Activated gamma-delta T cell treated with anti-CD3 and anti-CD28 coated beads, Interleukin-2, amount 50 U/mL, for 16 hours (primary cell): ENCODE measurements around the gene SIGMAR1.
"Not testable (repeated sequence)": the region's sequence is repeated elsewhere in the genome, so short reads cannot be mapped to it uniquely, and the experiment has no call there.

Experiments
- DNase-seq: peaks from one replicate; pipeline ENCODE4 v3.0.0-alpha.2; 2020; ENCODE audit warnings: low read depth

The SIGMAR1 gene

GRCh38 chr9:34654323-34655051 is 16.9 kb upstream of the SIGMAR1 start:
- no peak for DNase-seq

DNA sequence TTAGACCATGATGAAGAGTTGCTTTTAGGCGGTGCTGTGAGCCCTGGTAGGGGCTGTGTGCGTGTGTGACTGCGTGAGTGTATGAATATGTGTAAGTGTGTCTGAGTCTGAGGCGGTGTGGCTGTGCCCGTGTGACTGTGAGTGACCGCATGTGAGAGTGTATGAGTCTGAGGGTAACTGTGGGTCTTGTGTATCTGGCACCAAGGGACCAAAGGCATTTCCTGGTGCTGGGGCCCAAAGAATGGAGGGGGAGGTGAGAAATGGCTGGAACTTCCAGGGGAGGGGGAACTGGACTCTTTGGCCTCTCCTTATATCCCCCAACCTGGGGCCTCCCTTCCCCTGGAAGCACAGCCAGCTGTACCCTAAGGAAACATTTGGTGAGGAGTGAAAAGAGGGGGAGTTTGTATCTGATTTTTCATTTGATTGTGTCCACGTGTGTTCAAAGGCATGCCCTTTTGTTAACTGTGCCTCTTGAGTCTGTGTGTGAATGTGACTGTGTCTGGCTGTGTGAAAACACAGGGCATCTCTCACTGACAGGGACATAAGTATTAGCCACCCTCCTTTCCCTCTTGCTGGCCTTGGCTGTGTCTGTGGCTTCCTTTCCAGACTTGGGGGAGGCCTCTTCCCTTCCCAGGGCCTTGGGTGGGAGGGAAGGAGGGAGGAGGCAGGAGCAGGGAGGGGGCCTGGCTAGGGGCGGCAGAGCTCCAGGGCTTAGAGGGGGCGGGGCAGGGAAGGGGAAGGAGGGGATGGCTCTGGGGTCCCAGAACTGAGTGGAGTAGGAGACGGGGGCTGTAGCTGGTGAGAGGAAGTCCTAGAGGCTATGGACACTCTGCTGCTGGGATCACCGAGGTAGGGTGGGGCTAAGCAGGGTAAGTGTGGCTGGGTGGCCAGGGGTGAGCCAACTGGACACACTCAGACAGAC is 15.8 kb upstream of the SIGMAR1 start:
- no peak for DNase-seq

DNA sequence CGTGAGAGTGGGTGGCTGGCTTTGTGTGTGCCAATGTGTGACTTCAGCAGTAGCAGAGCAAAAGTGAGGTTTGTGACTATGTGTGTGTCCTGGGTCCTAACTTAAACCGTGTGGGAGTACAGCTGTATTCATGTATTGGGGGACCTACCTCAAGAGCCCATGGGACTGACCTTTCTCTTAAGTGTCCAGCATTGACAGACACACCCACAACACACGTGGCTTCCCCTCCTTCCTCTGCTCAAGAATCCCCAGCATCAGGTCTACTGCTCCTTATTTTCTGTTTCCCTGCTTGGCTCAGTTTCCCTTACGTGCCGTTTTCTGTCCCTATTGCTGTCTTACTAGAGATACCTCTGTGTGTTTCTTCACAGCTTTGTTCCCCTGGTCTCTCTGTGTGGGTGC is 15.0 kb upstream of the SIGMAR1 start:
- no peak for DNase-seq

DNA sequence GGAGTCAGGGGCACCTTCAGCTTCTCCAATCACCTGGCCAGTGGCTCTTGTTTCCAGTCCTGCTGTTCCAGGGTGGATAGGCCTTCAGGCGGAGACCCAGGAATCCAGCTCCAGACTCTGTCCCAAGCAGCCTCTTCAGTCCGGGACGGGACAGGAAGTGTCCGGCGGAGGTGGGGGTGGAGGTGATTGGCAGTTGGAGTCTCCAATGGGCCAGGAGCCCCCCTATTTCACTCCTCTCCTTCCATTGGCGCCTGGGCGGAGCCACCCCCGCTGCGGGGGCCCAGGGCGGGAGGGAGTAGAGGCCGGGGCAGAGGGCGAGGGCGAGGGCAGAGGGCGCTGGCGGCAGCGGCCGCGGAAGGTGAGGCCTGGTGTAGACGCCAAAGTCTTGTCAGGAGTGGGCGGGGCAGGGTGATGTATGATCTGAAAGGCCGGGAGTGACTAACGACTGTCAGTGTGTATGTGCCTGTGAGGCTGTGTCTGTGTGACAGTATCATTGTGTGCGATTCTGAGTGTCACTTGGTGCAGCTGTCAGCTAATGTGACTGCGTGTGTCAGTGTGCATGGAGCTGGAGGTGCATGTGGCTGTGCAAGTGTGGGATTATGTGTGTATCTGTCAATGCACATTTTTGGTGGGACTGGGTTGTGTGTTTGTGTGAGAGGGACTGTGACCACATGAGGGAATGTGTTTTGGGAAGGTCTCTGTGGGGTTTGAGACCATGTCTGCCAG is 14.5 kb upstream of the SIGMAR1 start, which contains the start of gene IL11RA:
TSS of gene IL11RA (plus strand) at position 310 of the 726 bp plus-strand sequence. CDS start 3,033 bp downstream, outside the sequence.
- no peak for DNase-seq

- DNase-seq: no peak
These were observed 13.7 kb upstream of the SIGMAR1 start for GRCh38 chr9:34651321-34651720.

GRCh38 chr9:34650816-34651215 is 13.2 kb upstream of the SIGMAR1 start:
- no peak for DNase-seq

DNA sequence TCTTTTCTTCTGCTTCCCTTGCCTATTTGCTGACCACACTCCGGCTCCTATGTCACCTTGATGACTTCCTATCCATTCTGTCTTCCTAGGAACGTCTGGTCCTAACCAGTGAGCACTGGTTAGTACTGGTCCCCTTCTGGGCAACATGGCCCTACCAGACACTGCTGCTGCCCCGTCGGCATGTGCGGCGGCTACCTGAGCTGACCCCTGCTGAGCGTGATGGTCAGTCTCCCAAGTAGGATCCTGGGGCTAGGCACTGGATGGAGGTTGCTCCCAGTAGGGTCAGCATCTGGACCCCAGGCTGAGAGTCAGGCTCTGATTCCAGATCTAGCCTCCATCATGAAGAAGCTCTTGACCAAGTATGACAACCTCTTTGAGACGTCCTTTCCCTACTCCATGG is 11.1 kb upstream of the SIGMAR1 start:
- no peak for DNase-seq

DNA sequence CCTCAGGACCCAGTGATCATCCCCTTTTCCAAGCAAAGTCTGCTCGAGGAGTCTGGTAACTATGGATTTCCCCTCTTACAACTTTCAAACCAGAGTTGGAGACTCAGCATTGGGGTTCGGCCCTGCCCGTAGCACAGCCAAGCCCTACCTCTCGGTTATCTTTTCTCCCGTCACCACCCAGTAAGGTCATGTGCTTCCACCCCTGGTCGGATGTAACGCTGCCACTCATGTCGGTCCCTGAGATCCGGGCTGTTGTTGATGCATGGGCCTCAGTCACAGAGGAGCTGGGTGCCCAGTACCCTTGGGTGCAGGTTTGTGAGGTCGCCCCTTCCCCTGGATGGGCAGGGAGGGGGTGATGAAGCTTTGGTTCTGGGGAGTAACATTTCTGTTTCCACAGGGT is 10.1 kb upstream of the SIGMAR1 start:
- DNase-seq: no peak

- no peak for DNase-seq
These were observed 9.5 kb upstream of the SIGMAR1 start for GRCh38 chr9:34647084-34647403.

- peak; percentile 97 for DNase-seq
These were observed 8.9 kb upstream of the SIGMAR1 start, which contains the start of gene GALT for GRCh38 chr9:34646211-34647083. Gene GALT, plus strand, starts transcription at chr9:34646675. Its CDS starts 30 bp downstream, at chr9:34646705.

DNA sequence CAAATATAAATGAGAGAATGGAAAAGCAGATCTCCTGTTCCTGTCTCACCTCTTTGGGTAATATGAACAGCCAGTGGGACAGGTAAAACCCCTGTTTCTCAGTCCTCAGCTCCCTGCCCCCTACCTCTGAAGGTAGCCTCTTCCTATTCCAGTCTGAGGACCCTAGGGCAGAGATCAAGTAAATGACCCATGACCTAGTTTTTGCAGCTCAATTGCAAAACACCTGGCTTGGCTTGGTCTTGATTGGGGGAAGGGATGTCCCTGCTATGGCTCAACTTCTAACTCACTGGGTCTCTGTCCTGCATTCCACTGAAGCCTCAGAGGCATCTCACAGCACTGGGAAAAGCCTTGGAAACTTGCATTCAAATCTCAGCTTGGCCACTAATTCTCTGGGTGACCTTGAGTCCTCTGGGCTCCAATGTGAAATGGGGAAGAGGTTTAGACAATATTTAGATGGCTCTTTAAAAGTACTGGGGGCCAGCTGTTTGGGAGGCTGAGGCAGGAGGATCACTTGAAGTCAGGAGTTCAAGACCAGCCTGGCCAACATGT is 7.3 kb upstream of the SIGMAR1 start:
- DNase-seq: no peak

DNA sequence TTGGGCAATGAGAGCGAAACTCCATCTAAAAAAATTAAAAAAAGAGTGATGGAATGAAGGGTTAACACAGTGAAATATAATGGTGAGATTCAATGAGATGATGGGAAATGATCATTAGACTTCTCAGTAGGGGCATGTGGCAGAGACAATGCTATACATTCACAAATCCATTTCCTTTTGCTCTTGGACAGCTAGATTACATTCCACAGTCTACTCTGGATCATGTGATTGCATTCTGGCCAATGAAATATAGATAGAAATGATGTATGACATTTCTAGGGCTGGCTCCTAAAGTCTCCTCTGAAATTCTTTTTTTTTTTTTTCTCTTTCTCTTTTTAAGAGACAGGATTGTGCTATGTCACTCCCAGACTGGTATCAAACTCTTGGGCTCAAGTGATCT is 5.1 kb upstream of the SIGMAR1 start:
- no peak for DNase-seq

- not testable (repeated sequence) for DNase-seq
These were observed 1.7 kb upstream of the SIGMAR1 start for GRCh38 chr9:34639322-34639721.

DNA sequence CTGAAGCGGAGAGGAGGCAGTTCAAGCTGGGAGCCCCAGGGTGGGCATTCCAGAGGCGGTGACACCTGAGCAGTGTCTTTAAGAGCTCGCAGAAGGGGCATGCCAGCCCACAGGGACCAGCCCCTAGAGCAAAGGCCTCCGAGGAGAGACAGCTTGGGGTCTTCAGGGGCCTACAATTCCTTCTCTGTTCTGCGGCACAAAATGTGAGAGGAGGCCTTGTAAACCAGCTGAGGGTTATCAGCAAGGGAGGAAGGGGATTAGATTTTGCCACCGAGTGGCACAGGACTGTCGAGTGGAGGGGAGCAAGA is 505 bp upstream of the SIGMAR1 start:
- no peak for DNase-seq

- DNase-seq: no peak
These were observed 714 bp downstream of the SIGMAR1 start for GRCh38 chr9:34636791-34637355.

DNA sequence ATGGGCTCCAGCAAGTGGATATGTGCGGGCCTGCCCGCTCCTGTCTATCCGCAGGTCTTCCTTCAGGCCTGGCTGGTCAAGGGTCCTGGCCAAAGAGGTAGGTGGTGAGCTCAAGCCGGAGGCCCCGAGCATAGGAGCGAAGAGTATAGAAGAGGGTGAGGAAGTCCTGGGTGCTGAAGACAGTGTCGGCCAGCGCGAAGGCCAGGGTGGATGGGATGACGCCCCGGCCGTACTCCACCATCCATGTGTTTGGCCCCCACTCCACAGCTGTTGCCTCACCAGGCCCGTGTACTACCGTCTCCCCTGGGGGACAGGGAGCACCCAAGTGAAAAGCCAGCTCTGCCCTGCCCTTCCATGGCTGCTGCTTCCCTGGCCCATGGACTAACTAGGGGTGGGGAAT is 2.0 kb downstream of the SIGMAR1 start:
- no peak for DNase-seq

DNA sequence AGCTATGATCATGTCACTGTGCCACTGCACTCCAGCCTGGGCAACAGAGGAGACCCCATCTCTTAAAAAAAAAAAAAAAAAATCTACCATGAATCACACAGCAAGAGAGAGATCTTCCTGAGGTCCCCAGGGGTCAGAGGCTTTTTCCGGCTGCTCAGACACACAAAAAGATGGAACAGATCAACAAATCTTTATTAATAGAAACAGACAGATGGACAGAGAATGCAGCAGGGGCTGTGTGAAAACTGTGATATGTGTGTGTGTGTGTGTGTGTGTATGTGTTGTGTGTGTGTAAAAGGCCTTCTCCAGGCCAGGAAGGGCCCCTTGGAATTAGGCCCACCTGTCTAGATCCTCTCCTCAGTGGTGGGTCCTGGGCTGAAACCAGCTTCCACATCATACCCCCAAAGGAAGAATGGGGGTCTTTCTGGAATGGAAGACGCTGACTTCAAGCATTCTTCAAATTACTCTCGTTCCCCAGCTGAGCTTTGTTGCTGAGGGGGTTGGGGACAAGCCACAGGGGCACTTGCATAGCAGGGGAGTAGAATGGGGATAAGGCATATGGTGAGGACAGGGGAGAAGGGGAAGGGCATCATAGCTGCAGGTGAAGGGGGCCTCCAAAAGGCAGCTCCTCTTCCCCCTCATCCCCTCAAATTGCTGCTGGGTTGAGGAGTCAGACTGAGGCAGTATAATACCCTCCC is 2.9 kb downstream of the SIGMAR1 start:
- DNase-seq: no peak

DNA sequence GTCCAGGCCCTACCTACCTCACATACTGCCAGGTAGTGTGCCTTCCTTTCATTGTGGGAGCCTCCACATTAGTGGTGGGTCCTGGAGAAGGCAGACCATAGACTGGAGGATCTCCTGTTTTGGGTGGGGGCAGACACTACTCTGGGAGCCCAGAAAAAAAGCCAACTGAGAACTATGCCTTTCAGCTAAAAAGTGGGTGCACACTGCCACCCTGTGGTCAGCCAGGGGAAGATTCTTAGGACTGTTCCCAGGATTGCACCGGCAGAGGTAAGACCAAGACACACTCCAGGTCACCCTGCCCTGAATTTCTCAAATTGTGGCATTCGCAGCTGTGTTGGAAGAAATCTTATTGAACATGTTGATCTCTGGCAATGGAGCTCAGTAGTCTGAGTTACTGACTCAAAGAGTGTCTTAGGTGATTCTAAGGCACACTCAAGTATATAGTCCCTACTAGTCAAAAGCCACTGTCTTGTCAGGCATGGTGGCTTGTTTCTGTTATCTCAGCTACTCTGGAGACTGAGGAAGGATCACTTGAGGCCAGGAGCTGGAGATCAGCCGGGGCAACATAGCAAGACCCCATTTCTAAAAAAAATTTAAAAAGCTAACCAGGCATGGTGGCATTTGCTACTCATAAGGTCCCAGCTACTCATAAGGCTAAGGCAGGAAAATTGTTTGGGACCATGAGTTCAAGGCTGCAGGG is 3.6 kb downstream of the SIGMAR1 start:
- peak; percentile 56 for DNase-seq

- no peak for DNase-seq
These were observed 4.4 kb downstream of the SIGMAR1 start for GRCh38 chr9:34633166-34633565.
